GM12801 (cell line): ENCODE results near the gene KRTAP10-12.

ENCODE experiments used
- TF ChIP-seq, protein P1 (sequence below): IDR thresholded peaks from one replicate; pipeline ENCODE4 v1.5.1; 2011; ENCODE audit warnings: control low read depth; ENCODE audit not compliant: insufficient read length; ENCODE audit errors: extremely low read depth

KRTAP10-12 gene

DNA sequence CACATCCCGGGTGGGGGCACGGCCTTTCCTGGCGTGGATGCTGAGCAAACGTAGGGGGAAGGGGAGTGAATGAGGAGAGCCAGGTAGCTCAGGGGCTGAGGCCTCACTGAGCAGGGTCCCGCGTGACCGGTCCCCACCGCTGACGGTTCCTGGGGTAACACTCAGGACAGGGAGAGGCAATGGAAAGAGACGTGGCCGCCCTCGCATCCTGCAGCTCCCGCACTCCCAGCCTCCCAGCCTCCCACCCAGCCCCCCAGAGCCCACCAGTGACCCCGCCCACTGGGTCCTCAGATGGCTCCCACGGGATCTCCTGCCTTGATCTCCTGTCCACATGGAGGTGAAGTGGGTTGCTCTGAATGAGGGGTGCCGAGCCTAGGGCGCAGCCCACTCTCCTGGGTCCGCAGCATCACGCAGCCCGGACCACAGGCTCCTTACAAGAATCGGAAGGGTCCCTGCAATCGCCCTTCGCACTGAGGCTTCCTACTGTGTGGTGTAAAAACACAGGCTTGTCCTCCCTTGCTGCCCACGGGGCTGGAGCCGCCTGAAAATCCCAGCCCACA, 12.0 kb downstream of the KRTAP10-12 start:
- TF ChIP-seq, protein P1, sequence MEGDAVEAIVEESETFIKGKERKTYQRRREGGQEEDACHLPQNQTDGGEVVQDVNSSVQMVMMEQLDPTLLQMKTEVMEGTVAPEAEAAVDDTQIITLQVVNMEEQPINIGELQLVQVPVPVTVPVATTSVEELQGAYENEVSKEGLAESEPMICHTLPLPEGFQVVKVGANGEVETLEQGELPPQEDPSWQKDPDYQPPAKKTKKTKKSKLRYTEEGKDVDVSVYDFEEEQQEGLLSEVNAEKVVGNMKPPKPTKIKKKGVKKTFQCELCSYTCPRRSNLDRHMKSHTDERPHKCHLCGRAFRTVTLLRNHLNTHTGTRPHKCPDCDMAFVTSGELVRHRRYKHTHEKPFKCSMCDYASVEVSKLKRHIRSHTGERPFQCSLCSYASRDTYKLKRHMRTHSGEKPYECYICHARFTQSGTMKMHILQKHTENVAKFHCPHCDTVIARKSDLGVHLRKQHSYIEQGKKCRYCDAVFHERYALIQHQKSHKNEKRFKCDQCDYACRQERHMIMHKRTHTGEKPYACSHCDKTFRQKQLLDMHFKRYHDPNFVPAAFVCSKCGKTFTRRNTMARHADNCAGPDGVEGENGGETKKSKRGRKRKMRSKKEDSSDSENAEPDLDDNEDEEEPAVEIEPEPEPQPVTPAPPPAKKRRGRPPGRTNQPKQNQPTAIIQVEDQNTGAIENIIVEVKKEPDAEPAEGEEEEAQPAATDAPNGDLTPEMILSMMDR = no peak

DNA sequence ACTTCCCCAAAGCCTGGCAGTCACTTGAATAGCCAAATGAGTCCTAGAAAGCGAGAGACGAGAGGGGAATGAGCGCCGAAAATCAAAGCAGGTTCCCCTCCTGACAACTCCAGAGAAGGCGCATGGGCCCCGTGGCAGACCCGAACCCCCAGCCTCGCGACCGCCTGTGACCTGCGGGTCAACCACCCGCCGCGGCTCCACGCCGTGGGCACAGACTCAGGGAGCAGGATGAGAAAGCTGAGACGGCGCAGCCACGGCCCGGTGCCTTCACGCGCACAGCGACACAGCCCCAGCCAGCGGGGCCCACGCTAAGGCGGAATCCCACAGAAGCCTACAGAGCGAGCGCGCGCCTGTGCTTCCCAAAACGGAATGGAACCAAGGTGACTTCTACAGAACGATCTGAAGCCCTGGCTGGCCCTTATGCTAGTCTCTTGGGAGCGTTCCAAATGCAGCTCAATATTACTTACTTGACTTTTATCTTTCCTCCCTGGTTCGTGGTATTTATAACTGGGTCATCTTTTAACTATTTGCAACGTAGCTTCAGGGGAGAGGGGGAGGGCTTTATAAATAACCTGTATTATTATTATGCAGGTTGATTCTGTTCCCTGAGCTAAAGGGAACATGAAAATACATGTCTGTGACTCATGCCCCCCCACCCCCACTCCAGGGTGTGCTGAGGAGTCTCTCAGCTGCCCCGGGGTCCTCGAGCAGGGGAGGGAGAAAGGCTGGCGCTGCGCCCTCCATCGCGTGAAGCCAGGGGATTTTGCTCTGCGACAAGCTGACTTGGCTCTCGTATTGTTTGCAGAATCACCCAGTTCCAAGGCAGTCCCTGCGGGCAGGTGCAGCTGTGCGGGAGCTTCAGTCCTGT, 12.7 kb downstream of the KRTAP10-12 start:
- TF ChIP-seq, protein P1 = no peak

DNA sequence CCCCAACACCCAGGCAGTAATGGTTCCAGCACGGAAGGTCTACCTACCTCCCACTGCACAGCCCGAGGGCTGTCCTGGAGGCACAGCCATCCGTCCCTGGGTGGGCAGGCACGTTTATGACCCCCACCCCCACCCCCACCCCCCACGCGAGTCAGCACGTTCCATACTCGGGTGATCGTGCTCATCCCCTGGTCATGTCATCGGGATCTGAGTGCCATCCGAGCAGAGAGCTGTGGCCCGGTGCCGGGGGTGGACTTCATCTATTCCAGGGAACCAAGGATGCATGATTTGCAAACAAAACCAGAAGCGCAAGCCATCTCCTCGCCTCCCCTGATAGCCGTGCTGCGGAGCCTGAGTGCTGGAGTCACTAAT, 13.3 kb downstream of the KRTAP10-12 start:
- TF ChIP-seq, protein P1 = no peak

DNA sequence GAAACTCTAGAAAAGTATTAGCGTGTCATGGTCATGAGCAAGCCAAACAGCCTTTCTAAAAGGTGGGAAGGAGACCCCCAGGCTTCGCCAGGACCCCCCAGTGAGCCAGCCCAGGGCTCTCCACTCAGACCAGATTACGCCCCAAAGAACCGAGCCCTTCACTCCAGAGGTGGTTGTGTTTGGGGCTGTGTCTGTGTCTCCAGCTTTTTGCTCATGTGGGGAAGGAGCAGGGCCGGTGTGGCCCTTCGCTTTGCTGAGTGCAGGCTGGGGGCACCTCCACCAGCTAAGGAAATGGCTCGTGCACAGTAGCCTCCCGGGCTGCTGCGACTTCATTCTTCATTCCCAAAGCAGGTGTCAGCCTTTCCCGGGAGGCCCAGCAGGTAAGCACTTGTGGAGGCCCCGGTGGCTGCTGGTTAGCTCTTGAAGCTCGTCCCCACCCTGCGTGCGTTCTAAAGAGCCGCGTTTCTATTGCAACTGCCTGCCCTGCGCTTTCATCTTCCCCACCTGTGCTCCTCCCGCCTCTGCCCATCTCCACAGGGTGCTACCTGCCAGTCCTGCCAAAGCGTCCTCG, 13.9 kb downstream of the KRTAP10-12 start:
- TF ChIP-seq, protein P1 = no peak

DNA sequence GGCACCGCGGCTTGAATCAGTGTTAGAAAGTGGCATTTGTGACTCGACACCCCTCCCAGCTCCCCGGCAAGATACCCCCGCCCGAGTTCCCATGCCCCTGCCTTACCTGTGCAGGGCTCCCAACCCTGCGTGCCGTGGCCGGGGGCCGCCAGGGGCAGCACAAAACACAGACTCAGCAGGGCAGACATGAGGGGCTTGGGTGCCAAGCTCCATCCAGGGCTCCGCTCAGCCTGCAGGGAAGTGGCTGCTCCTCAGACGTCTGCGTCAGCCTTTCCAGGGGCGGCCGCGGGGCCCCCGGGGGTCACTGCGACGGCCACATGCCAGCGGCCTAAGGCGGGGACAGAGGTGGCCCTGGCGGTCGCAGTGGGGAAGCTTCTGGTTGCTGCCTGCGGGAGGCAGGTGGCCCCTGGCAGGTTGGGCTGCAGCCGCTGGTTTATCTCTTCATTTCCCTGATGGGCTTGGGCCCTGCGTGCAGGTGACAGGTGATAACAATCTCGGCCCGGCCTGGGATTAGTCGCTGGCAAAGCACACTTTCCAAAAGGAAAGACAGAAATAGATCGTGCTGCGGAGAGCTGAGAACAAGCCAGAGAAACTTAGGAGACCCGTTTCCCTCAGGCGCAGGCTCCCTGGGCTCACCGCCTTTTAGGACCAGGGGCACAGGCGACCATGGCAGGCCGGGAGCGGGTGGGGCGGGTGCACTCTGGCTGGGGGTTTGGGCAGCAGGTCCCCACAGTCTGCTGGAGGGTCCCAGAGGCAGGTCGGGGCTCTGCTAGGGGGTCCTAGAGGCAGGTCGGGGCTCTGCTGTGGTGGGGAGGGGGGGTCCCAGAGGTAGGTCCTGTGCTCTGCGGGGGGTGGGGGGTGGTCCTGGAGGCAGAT, 14.6 kb downstream of the KRTAP10-12 start, which contains the start of gene TSPEAR:
Gene TSPEAR (minus strand): TSS at position 246 of the 876 bp plus-strand sequence. CDS start 58 bp downstream, at position 188.
- TF ChIP-seq, protein P1 = no peak

DNA sequence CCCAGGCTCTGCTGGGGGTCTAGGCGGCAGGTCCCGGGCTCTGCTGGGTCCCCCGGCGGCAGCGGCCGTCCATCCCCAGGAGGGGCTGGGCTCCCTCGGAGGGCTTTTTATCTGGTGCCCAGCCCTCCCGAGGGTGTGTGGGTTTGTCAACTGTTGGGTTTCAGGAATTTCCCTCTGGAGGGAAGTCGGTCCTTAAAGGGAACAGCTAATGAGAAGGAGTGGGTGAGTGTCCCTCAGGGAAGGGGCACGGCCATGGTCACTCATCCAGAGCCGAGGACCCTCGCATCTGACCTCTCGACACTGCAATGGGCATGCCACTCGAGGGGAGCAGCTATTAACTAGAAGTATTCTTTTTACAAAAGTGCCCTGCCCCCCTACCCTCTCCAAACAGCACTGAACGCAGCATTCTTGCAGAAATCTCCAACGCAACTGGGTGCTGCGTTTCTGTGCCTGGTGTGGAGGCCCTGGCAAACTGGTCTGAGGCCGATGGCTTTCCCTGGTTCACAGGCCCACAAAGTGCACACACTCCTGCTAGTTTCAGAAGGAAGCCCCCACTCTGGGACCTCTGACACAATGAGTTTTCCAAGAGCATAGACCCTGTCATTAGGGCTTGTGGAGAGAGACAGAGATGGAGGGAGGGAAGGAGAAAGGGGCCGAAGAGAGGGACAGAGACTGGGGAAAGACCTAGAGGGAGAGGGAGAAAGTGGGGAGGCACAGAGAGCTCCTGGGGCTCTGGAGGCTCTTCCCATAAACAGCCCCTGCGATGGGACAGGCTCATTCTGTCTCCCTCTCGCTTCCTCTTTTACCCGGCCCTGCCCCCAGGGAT, 15.4 kb downstream of the KRTAP10-12 start:
- TF ChIP-seq, protein P1 = no peak
